Hematopoietic multipotent progenitor cell treated with erythropoietin and hydrocortisone succinate and interleukin-3 and kit ligand, for 6 days (in vitro differentiated cells): Measurements from ENCODE around the gene RBM33.
A peak's percentile ranks its signal among the peaks of the same experiment; 100 is the strongest.
"Not testable (repeated sequence)": the region's sequence is repeated elsewhere in the genome, so short reads cannot be mapped to it uniquely, and the experiment has no call there.

Source experiments
- DNase-seq: peaks from one replicate; pipeline ENCODE4 v3.0.0-alpha.2; 2015

Gene RBM33

DNA sequence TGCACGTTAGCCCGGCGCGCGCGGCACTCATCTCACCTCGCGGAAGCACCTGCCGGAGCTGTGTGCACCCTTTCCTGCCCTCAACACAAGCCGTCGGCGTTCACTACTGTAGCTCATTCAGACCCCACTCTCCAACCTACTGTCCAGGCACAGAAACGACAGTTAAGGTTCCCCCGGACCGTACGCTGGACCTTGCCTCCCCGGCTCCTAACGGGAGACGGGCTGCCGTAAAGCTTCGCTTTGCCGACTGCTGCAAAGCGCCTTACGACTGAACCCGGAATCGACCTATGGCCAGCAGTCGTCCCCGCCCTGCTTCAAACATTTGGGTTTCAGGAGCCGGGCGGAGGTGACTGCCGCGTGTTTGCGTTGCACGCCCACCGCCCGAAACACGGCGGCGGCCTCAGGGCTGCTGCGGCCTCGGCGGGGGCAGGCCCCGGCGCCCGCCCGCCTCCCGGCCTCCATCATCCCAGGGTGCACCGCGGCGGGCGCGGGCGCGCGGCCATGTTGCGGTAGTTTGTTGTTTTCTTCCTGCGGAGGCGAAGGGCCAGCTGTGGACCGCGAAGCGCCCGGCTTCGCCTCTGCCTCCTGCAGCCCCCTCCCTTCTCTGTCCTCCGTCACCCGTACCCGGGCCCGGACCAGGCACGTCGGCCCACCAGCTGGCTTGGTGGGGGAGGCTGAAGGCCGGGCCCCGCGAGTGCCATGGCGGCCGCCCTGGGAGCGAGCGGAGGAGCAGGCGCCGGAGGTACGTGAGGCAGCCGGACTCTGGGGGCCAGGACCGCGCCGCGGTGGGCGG, at the start of gene RBM33:
RBM33 (plus strand) TSS at position 484 of the 793 bp plus-strand sequence; CDS start at position 700, 216 bp downstream.
- DNase-seq, result peak; percentile 93

DNA sequence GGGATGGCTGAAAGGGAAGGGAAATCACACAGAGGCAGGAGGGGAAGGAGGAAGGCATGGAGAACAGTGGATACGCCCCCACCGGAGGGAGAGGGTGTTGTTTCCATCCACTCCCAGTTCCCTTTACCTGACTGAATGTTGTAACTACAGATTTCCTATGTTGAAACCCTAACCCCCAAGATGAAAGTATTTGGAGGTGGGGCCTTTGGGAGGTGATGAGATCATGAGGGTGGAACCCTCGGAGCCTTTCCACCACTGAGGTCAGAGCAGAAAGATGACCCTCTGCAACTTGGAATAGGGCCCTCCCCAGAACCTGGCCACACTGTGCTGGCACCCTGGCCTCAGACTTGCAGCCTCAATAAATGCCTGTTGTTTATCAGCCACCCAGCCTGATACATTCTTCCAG, 49.5 kb upstream of the RBM33 start:
- no peak for DNase-seq

DNA sequence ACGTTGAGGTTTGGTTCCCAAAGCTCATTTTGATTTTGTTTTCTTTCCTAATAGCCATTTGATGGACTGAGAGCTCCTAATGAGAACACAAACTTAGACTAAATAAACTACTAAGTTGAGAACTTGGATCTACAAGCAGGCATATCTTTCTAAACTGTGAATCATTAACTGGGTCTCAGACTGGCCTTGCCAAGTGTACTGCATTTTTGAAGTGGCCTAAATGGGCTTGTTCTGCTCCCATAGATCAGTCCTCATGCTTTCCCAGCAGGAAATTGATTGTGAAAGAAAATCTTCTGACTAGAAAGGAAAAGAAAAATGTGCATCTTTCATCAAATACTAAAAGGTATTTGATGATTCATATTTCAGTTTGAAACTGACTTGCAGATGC, 46.7 kb upstream of the RBM33 start:
- no peak for DNase-seq

DNA sequence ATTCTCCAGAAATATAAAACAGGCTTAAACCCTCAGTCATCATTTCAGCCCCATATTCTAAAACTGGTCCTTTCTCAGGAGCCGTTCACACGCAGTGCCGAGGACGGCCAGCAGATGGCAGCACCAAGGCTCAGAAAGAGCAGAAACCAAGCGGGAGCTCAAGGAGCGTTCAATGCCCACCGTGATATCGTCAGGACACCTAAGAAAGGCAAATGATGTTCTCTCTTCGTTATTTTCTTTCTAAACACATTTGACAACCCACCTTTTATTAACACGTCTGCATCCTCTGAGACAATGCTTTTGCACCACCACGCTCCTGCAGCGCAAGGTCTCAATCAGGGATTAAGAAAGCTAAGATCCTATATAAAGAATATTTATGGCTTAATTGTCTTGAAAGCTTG, 45.7 kb upstream of the RBM33 start:
- peak; percentile 87 for DNase-seq

DNA sequence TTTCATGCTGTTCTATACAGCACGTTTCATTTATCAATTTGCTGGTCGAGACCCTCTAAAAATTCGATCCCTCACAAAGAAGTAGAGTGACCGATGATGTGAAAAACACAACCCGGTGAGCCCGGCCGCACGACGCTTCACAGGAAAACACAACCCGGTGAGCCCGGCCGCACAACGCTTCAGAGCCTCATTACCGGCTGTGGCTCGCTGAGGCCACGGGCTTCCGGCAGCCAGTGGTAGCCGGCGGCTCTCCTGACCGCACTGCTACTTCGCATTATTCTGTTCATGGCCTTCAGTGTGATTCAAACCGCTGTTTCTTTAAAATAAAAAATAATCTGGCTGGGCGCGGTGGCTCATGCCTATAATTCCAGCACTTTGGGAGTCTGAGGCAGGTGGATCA, 42.3 kb upstream of the RBM33 start:
- no peak for DNase-seq

- DNase-seq, result no peak
These were observed 41.7 kb upstream of the RBM33 start for GRCh38 chr7:155602750-155603149.

GRCh38 chr7:155603205-155603857, 41.1 kb upstream of the RBM33 start:
- DNase-seq, result no peak

DNA sequence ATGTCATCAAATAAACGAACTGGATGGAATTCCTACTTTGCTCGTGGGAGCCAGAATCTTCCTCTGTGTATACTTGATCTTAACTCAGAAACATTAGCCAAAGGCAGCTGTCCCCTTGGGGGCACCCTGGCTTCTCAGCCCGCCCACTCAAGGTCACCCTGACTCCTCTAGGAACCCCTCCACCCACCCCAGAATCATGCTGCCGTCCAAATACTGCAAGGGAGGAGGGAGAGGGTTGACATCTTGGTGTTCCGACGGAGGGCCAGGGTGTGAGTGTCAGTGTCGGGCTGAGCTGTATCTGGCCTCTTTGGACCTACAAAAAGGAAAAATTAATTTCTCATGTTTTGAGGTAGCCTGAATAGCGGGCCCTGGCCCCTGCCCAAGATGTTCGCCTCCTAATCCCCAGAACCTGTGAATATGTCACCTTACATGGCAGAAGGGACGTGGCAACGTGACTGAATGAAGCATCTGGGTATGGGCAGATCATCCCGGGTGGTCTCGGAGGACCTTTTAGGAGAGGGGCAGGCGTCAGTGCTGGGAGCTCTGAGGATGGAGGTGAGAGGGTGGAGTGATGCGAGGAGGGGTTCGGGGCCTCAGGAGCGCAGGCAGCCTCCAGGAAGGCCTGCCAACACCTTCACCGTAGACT, 40.5 kb upstream of the RBM33 start:
- DNase-seq, result no peak

DNA sequence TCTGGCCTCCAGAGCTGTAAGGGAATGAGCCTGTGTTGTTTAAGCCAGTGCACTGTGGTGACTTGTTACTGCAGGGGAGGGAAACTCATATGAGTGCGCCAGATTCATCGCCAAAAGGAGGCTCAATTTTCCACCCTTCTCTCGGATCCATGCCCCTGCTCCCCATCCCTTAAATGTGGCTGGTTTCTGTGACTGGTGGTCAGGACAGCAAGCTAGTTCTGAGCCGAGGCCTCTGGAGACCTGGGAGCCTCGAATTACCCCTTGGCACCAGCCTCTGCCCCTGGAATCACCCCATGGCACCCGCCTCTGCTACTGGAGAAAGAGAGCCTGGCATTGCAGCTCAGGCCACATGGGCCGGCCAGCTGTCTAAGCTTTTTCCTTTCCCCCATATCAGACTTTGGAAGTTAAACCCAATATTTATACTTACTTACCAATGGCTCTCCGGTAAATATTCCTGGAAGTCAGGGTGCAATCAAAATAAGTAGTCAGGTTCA, 39.9 kb upstream of the RBM33 start:
- DNase-seq, result no peak

GRCh38 chr7:155609185-155609584, 35.3 kb upstream of the RBM33 start:
- no peak for DNase-seq

GRCh38 chr7:155610633-155611193, 33.7 kb upstream of the RBM33 start:
- no peak for DNase-seq

DNA sequence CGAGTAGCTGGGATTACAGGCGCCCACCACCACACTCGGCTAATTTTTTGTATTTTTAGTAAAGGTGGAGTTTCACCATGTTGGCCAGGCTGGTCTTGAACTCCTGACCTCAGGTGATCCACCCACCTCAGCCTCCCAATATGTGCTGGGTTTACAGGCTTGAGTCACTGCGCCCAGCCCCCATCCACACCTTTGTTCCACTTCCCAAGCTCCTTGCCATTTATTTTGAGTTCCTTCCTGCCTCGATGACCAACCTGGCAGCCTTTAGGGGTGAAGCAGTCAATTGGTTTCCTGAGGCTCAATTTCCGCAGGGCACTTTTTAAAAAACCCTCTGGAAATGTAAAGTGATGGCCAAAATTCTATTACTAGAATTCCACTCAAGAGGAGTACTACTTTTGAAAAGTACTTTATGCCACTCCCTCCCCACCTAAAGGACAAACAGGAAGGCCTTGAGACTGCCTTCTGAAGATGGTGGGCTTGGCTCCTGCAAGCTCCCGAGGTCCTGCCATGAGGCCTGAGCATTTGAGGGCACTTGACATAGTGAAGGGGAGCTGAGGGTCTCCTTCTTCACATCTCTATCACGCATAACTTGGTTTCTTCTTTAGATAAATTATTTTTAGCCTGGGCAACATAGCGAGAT, 32.5 kb upstream of the RBM33 start:
- no peak for DNase-seq

GRCh38 chr7:155612658-155613057, 31.8 kb upstream of the RBM33 start:
- no peak for DNase-seq

GRCh38 chr7:155615085-155615484, 29.4 kb upstream of the RBM33 start:
- DNase-seq, result not testable (repeated sequence)

DNA sequence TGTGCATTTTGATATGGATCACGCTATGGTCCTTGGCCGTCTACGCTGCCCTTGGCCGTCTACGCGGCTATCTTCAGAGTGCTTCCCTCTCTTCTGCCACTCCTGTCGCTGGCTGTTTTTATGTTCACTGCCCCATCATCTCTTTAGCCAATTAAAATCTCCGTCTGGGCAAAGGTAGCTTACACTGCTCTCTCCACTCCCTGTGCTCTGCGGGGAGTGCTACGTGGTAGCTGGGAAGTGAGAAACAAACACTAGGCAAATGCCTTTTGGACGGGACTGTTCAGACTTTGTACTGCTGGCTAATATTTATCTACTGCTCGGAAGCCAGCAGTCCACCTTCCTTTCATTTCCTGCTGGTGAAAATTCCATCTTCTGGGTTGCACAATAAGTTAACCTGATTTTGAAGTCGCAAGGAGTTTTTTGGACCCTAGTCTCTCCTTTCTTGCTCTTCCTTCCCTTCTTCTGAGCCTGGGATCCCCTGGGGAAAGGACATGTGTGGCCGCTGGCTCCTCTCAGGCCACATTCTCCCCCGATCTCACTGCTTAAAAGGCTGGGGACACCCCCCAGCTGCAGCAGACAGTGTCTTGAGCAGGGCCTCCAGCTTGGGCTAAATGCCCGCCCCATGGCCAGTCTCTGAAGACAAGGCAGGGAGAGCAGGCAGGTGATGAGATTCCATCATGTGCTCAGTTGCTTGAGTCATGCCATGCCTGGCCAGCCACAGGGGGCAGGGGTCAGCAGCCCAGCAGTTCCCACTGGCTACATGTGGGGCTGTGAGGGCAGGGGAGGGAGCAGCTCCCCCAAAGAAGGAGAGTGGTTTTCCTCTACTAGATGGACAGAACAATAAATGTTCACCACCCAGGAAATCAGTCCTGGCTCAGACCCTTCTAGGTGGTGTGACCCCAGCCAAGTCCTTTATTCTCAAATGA, 25.5 kb upstream of the RBM33 start:
- no peak for DNase-seq

- no peak for DNase-seq
These were observed 24.7 kb upstream of the RBM33 start for GRCh38 chr7:155619634-155620271.

DNA sequence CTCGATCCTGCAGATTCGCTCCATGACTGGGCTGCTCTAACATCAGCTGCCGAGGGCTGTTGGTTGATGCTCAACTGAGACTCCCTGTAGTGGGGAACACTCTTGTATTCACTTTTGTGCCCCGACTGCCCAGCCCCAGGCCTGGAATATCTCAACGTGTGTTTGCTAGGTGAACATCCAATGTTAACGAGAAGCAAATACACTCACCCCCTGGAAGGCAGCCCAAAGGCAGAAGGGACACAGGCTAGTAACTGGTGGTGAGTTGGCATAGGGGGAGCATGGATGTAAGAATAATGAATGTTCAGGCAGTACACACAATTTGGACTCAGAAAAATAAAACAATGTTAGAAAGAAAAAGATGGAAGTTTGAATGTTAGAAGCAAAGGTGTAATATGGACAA, 24.0 kb upstream of the RBM33 start:
- DNase-seq, result no peak

DNA sequence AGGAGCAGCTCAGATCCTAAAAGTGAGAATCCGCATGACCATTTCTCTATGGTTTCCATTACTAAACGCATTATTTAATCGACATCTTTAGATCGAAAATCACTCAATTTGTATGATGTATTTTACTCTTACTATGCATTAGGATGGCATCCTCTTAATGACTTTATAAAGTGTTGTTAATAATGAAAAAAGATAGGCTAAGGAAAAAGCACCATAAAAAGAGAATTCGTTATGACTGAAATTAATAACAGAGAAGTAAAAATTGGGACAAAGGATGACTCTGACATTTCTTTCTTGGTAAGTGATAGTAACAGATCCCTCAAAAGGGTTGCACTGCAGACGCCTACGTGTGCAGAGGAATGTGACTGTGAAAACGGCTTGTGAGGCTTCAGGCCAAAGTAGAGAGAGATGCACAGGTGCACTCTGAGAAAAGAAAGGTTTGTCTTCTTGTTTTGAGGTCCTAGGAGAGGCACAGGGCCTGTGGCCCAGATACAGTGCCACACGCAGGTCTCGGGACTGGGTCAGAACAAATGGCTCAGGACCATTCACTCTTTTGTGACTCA, 23.0 kb upstream of the RBM33 start:
- no peak for DNase-seq

- DNase-seq, result peak; percentile 24
These were observed 20.0 kb upstream of the RBM33 start for GRCh38 chr7:155624412-155624811.

DNA sequence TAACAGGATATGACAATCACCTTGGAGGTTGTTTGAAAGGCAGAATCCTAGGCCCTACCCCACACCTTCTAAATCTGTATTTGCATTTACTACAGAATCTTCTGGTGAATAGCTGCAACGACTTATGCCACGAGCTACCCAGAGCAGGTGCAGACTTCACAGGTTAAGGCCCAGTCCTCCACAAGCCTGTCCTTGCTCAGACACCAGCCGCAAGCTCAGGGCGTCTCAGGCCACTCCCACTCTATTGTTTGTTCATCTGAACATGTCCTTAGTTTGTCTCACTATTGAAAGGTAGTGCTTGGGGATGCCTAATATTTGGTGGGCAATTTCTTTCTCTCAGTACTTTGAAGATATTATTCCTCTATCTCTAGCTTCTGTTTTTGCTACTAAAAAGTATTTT, 18.9 kb upstream of the RBM33 start:
- DNase-seq, result no peak

DNA sequence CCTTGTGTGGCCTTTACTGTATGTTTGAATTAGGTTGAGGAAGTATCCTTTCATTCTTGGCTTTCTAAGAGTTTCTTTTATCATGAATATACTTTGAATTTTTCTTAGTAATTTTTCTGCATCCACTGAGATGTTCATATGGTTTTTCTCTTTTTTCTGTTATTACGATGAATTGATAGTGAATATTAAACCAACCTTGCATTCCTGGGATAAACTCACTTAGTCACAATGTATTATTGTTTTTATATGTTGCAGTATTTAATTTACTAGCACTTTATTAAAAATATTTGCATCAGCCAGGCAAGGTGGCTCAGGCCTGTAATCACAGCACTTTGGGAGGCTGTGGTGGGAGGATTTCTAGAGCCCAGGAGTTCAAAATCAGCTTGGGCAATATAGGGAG, 15.3 kb upstream of the RBM33 start:
- DNase-seq, result no peak
